Measurements from ENCODE around the gene ODAD3. TPM values are rescaled to one million over a fixed set of nuclear protein-coding genes. Genes with fewer than 3 reads are reported as not detected.

ODAD3 gene
- total RNA-seq (ENCODE audit: low replicate concordance) = 0.47 and 1.5 TPM in 2 replicates

- Histone ChIP-seq H2AFZ (replicated peaks) (peak within 1 kb of the TSS; percentile 97), H3K9me3 (ENCODE audit: low read depth) (no peaks in the 10 kb centered on the region), H4K20me1 (ENCODE audit: low read depth) (no peaks in the 10 kb centered on the region), H3K27me3 (no peaks in the 10 kb centered on the region), H3K4me3 (peak within 1 kb of the TSS; percentile 64), H3K27ac (no peak within 1 kb of the TSS), H3K79me2 (ENCODE audit: low read depth) (peaks cover 28% of the 10 kb centered on the region), H3F3A (ENCODE audit: low read depth) (peaks cover 16% of the 10 kb centered on the region), H3K4me2 (peak within 1 kb of the TSS; percentile 97), H3K36me3 (peaks cover 5% of the 10 kb centered on the region), H3K4me1 (peaks cover 11% of the 10 kb centered on the region), H3K9ac (peak within 1 kb of the TSS; percentile 87)
- Mint-ChIP-seq H3K27me3 (ENCODE audit: insufficient read depth, low read depth) (peaks cover 7% of the 10 kb centered on the region), H3K9me3 (no peaks in the 10 kb centered on the region), H3K4me1 (peaks cover 21% of the 10 kb centered on the region), H3K27ac (peak within 1 kb of the TSS; percentile 94), H3K4me3 (peak within 1 kb of the TSS; percentile 100), H3K36me3 (peaks cover 13% of the 10 kb centered on the region)
- DNase-seq (ENCODE audit: low spot score) = peak; percentile 100
- TF ChIP-seq EZH2 (IDR thresholded peaks at IDR 0.05) (no peak), CTCF (IDR thresholded peaks at IDR 0.05) (peak; percentile 81)
Measured at GRCh38 chr19:11435057-11435832, at the start of gene ODAD3, which contains the start of gene PRKCSH. TSS of gene ODAD3 (minus strand) at chr19:11435121. CDS start at chr19:11435016, 105 bp downstream. TSS of gene PRKCSH (plus strand) at chr19:11435635. CDS start at chr19:11436118, 483 bp downstream.

- no peak overlapping the region for H3K4me2 ChIP-seq
- Mint-ChIP-seq H3K4me1 (peaks cover 16% of the 10 kb centered on the region), H3K4me3 (no peak overlapping the region), H3K36me3 (peaks cover 8% of the 10 kb centered on the region), H3K27me3 (ENCODE audit: insufficient read depth, low read depth) (peaks cover 28% of the 10 kb centered on the region), H3K27ac (no peak overlapping the region), H3K9me3 (peaks cover 3% of the 10 kb centered on the region)
- H4K20me1 ChIP-seq (ENCODE audit: low read depth) = peaks cover 37% of the 10 kb centered on the region
- DNase-seq (ENCODE audit: low spot score) = no peak
- peaks cover 3% of the 10 kb centered on the region for H3K4me1 ChIP-seq
- no peak overlapping the region for H3K9ac ChIP-seq
- peaks cover 46% of the 10 kb centered on the region for H3K27me3 ChIP-seq
- TF ChIP-seq CTCF (IDR thresholded peaks at IDR 0.05) (no peak), EZH2 (IDR thresholded peaks at IDR 0.05) (no peak), EZH2phosphoT487 (IDR thresholded peaks at IDR 0.05) (no peak)
- H3K79me2 ChIP-seq (ENCODE audit: low read depth) = no peaks in the 10 kb centered on the region
- H3F3A ChIP-seq (ENCODE audit: low read depth) = peaks cover 18% of the 10 kb centered on the region
- no peak overlapping the region for H2AFZ ChIP-seq (replicated peaks)
- H3K9me3 ChIP-seq (ENCODE audit: low read depth) = no peaks in the 10 kb centered on the region
- H3K4me3 ChIP-seq = no peak overlapping the region
- H3K27ac ChIP-seq = no peak overlapping the region
- H3K36me3 ChIP-seq = no peaks in the 10 kb centered on the region
Measured at GRCh38 chr19:11483366-11484111, 48.6 kb upstream of the ODAD3 start.

- Histone ChIP-seq H3K27ac (no peak overlapping the region), H3F3A (ENCODE audit: low read depth) (peaks cover 22% of the 10 kb centered on the region), H3K4me2 (peak overlapping the region; percentile 54), H4K20me1 (ENCODE audit: low read depth) (peaks cover 40% of the 10 kb centered on the region), H3K4me3 (peak overlapping the region; percentile 21), H3K27me3 (peaks cover 55% of the 10 kb centered on the region), H3K36me3 (no peaks in the 10 kb centered on the region), H3K4me1 (peaks cover 3% of the 10 kb centered on the region), H3K9me3 (ENCODE audit: low read depth) (no peaks in the 10 kb centered on the region), H2AFZ (replicated peaks) (no peak overlapping the region), H3K9ac (no peak overlapping the region), H3K79me2 (ENCODE audit: low read depth) (no peaks in the 10 kb centered on the region)
- H3K36me3 Mint-ChIP-seq = peaks cover 8% of the 10 kb centered on the region
- peak overlapping the region; percentile 78 for H3K4me3 Mint-ChIP-seq
- no peak overlapping the region for H3K27ac Mint-ChIP-seq
- H3K9me3 Mint-ChIP-seq = peaks cover 3% of the 10 kb centered on the region
- peaks cover 16% of the 10 kb centered on the region for H3K4me1 Mint-ChIP-seq
- DNase-seq (ENCODE audit: low spot score) = peak; percentile 91
- TF ChIP-seq CTCF (IDR thresholded peaks at IDR 0.05) (peak; percentile 83), EZH2 (IDR thresholded peaks at IDR 0.05) (no peak)
- peaks cover 33% of the 10 kb centered on the region for H3K27me3 Mint-ChIP-seq (ENCODE audit: insufficient read depth, low read depth)
Measured at GRCh38 chr19:11482384-11483050, 47.6 kb upstream of the ODAD3 start.

Measured in neural progenitor cell (in vitro differentiated cells).